IMR-90 (cell line): Measurements from ENCODE around the gene DOCK6. TPM values are rescaled to one million over a fixed set of nuclear protein-coding genes. Genes with fewer than 3 reads are reported as not detected.
A peak's percentile ranks its signal among the peaks of the same experiment; 100 is the strongest.

Experiments used
- ATAC-seq: fragments of 200-7000 bp; cut with Tn5 transposase; 2 replicates; pipeline ENCODE4 v1.9.1; 2020; ENCODE audit warnings: low read depth, mild to moderate bottlenecking, moderate library complexity
- BruUV-seq: library from RNA; stranded (reverse); fragments of 400-500 nt; replicated peaks from 2 replicates; lab custom pipeline; 2021; lab: Mats Ljungman, UMichigan
- CTCF ChIA-PET: fragments of 300-600 bp; formaldehyde crosslinking; extraction: SDS; loops from one replicate; lab custom pipeline; 2021; ENCODE audit warnings: antibody characterized with exemption; lab: Yijun Ruan, JAX
- POLR2A ChIA-PET: fragments of 300-600 bp; sonication (Branson Sonifier 250); formaldehyde crosslinking; loops from one replicate; lab custom pipeline; 2022; ENCODE audit warnings: antibody characterized with exemption; ENCODE audit not compliant: unreplicated experiment; lab: Charles Lee
- DNase-seq: peaks from one replicate; pipeline ENCODE4 v3.0.0; 2013
- H2AFZ ChIP-seq: replicated peaks from 2 replicates; pipeline ENCODE3; 2013; ENCODE audit warnings: low read length, mild to moderate bottlenecking; ENCODE audit not compliant: poor library complexity
- H2AK5ac ChIP-seq: 2 replicates; pipeline ENCODE4 v1.6.1; 2013; ENCODE audit warnings: low read depth, low read length, inconsistent platforms
- H2AK9ac ChIP-seq: replicated peaks from 2 replicates; pipeline ENCODE3; 2013; ENCODE audit warnings: mild to moderate bottlenecking, low read depth, low read length, moderate library complexity; ENCODE audit not compliant: poor library complexity
- H2BK120ac ChIP-seq: 2 replicates; pipeline ENCODE4 v1.6.1; 2013; ENCODE audit warnings: low read depth, low read length, inconsistent platforms
- H2BK15ac ChIP-seq: 3 replicates; pipeline ENCODE4 v1.6.1; 2013; ENCODE audit warnings: low read depth, low read length, inconsistent platforms
- H2BK20ac ChIP-seq: 2 replicates; pipeline ENCODE4 v1.6.1; 2013; ENCODE audit warnings: low read depth, mild to moderate bottlenecking, inconsistent platforms, low read length, moderate library complexity
- H2BK5ac ChIP-seq: 2 replicates; pipeline ENCODE4 v1.6.1; 2013; ENCODE audit warnings: mild to moderate bottlenecking, low read depth, low read length, inconsistent platforms; ENCODE audit not compliant: poor library complexity, severe bottlenecking
- H3K14ac ChIP-seq: replicated peaks from 2 replicates; pipeline ENCODE4 v1.6.1; 2013; ENCODE audit warnings: low read depth, low read length, inconsistent platforms
- H3K18ac ChIP-seq: 2 replicates; pipeline ENCODE4 v1.6.1; 2013; ENCODE audit warnings: low read depth, low read length, control low read depth
- H3K23ac ChIP-seq: 2 replicates; pipeline ENCODE4 v1.6.1; 2013; ENCODE audit warnings: low read depth, low read length, inconsistent platforms
- H3K27ac ChIP-seq: 2 replicates; pipeline ENCODE4 v1.5.1; 2013; ENCODE audit warnings: mild to moderate bottlenecking, control low read depth, low read length; ENCODE audit not compliant: insufficient read depth
- H3K27me3 ChIP-seq: 2 replicates; pipeline ENCODE4 v1.6.1; 2013; ENCODE audit warnings: low read length; ENCODE audit not compliant: control insufficient read depth, insufficient read depth
- H3K36me3 ChIP-seq: 2 replicates; pipeline ENCODE4 v1.6.1; 2013; ENCODE audit warnings: low read length, mixed read lengths; ENCODE audit not compliant: control insufficient read depth, insufficient read depth
- H3K4ac ChIP-seq: 2 replicates; pipeline ENCODE4 v1.6.1; 2013; ENCODE audit warnings: low read depth, low read length, inconsistent platforms
- H3K4me1 ChIP-seq: 2 replicates; pipeline ENCODE4 v1.6.1; 2013; ENCODE audit warnings: low read length, mixed read lengths; ENCODE audit not compliant: control insufficient read depth, insufficient read depth
- H3K4me2 ChIP-seq: 2 replicates; pipeline ENCODE4 v1.6.1; 2013; ENCODE audit warnings: low read depth, mild to moderate bottlenecking, control low read depth, low read length, moderate library complexity
- H3K4me3 ChIP-seq: 2 replicates; pipeline ENCODE4 v1.5.1; 2013; ENCODE audit warnings: low read depth, mild to moderate bottlenecking, control low read depth, low read length, moderate library complexity; ENCODE audit not compliant: insufficient read depth
- H3K56ac ChIP-seq: 2 replicates; pipeline ENCODE4 v1.6.1; 2013; ENCODE audit warnings: low read length, inconsistent platforms; ENCODE audit not compliant: insufficient read depth; ENCODE audit errors: extremely low read depth
- H3K79me1 ChIP-seq, 2 experiments: 2 replicates each; pipeline ENCODE4 v1.6.1; 2013; ENCODE audit warnings: low read length in 2 of 2, inconsistent platforms in 1 of 2, low read depth in 1 of 2
- H3K9ac ChIP-seq: 2 replicates; pipeline ENCODE4 v1.6.1; 2013; ENCODE audit warnings: low read depth, low read length, control low read depth
- H3K9me1 ChIP-seq: 2 replicates; pipeline ENCODE4 v1.6.1; 2013; ENCODE audit warnings: low read length, inconsistent platforms; ENCODE audit not compliant: insufficient read depth
- H3K9me3 ChIP-seq: 2 replicates; pipeline ENCODE4 v1.6.1; 2013; ENCODE audit warnings: low read length; ENCODE audit not compliant: control insufficient read depth, insufficient read depth
- H4K20me1 ChIP-seq: 2 replicates; pipeline ENCODE4 v1.6.1; 2013; ENCODE audit warnings: low read length, inconsistent platforms; ENCODE audit not compliant: insufficient read depth
- H4K5ac ChIP-seq: 2 replicates; pipeline ENCODE4 v1.6.1; 2013; ENCODE audit warnings: mild to moderate bottlenecking, low read depth, low read length, control low read depth
- H4K8ac ChIP-seq, 2 experiments: 2 replicates each; pipeline ENCODE4 v1.6.1; 2013; ENCODE audit warnings: low read depth in 2 of 2, low read length in 2 of 2, control low read depth in 1 of 2, inconsistent platforms in 1 of 2
- H4K91ac ChIP-seq: 2 replicates; pipeline ENCODE4 v1.6.1; 2013; ENCODE audit warnings: low read depth, low read length, inconsistent platforms; ENCODE audit not compliant: insufficient read depth
- CEBPB ChIP-seq: IDR thresholded peaks from 2 replicates; pipeline ENCODE4 v1.6.1; 2012; ENCODE audit warnings: low read depth, low read length, improper control_type of control experiment
- CHD1 ChIP-seq: IDR thresholded peaks from 2 replicates; pipeline ENCODE4 v1.6.1; 2012; ENCODE audit warnings: low read depth, low read length, improper control_type of control experiment
- FOS ChIP-seq: fragments of 150-350 bp; IDR thresholded peaks from 2 replicates; pipeline ENCODE4 v1.6.1; 2016; ENCODE audit warnings: low read depth, low read length
- MAFK ChIP-seq: IDR thresholded peaks from 2 replicates; pipeline ENCODE4 v1.6.1; 2012; ENCODE audit warnings: low read depth, low read length, improper control_type of control experiment
- MAZ ChIP-seq: IDR thresholded peaks from 2 replicates; pipeline ENCODE4 v1.6.1; 2012; ENCODE audit warnings: low read depth, mild to moderate bottlenecking, low read length, improper control_type of control experiment, moderate library complexity, borderline replicate concordance
- MXI1 ChIP-seq: IDR thresholded peaks from 2 replicates; pipeline ENCODE4 v1.6.1; 2012; ENCODE audit warnings: low read depth, mild to moderate bottlenecking, low read length, moderate library complexity, borderline replicate concordance
- NFE2L2 ChIP-seq: fragments of 150-350 bp; IDR thresholded peaks from 2 replicates; pipeline ENCODE4 v1.6.1; 2016; ENCODE audit warnings: low read depth, mild to moderate bottlenecking, low read length
- POLR2A ChIP-seq: IDR thresholded peaks from 2 replicates; pipeline ENCODE4 v1.6.1; 2012; ENCODE audit warnings: mild to moderate bottlenecking, low read depth, low read length
- RAD21 ChIP-seq: IDR thresholded peaks from 2 replicates; pipeline ENCODE4 v1.6.1; 2012; ENCODE audit warnings: low read length, improper control_type of control experiment
- RCOR1 ChIP-seq: IDR thresholded peaks from 2 replicates; pipeline ENCODE4 v1.6.1; 2012; ENCODE audit warnings: mild to moderate bottlenecking, low read length, improper control_type of control experiment; ENCODE audit not compliant: insufficient replicate concordance
- RFX5 ChIP-seq: IDR thresholded peaks from 2 replicates; pipeline ENCODE4 v1.8.0; 2012; ENCODE audit warnings: low read depth, mild to moderate bottlenecking, low read length, moderate library complexity
- SMC3 ChIP-seq: fragments of 150-350 bp; IDR thresholded peaks from 2 replicates; pipeline ENCODE4 v1.6.1; 2016; ENCODE audit warnings: low read depth, mild to moderate bottlenecking, antibody characterized with exemption, low read length, moderate library complexity
- whole genome bisulfite sequencing, 2 experiments: methylation state at CpG; one replicate each; pipeline versions ENCODE4 v1.1.5 to v1.1.7; 2013; ENCODE audit warnings: missing lambda C conversion rate in 2 of 2; ENCODE audit not compliant: insufficient read length in 1 of 2; ENCODE audit errors: extremely low coverage in 2 of 2; 5-methylcytosine and 5-hydroxymethylcytosine counted together
- dilution Hi-C: fragments of 300-500 bp; cut with HindIII; formaldehyde crosslinking; loops from one replicate; pipeline ENCODE4 v1.14.3; 2018; ENCODE audit warnings: low sequenced_read_pairs; ENCODE audit not compliant: unreplicated experiment
- in situ Hi-C: fragments of 300-500 bp; cut with MboI; formaldehyde crosslinking; loops from 3 replicates; pipeline ENCODE4 v1.14.3; 2019; ENCODE audit warnings: low sequenced_read_pairs, inconsistent platforms, mixed read lengths
- intact Hi-C: fragments of 100-400 bp; cut with micrococcal nuclease; formaldehyde crosslinking; loops from 2 replicates; pipeline ENCODE4 v1.10.0; 2022
- polyA plus RNA-seq, 3 experiments: library from polyadenylated mRNA; depleted of rRNA; stranded (reverse); fragments of >200 nt; gene quantifications; 2 replicates each; pipeline ENCODE4 v1.2.3, GENCODE V29; 2012; ENCODE audit warnings: low replicate concordance in 1 of 3
- total RNA-seq: library from RNA; depleted of rRNA; stranded (reverse); fragments of >200 nt; gene quantifications from 2 replicates; pipeline ENCODE4 v1.2.3, GENCODE V29; 2012
- TF ChIP-seq, protein P1 (sequence below): conservative IDR thresholded peaks from 2 replicates; pipeline ENCODE4 v1.5.1; 2012; ENCODE audit warnings: mild to moderate bottlenecking, low read depth, low read length, improper control_type of control experiment
- TF ChIP-seq, protein P2 (sequence below): fragments of 150-350 bp; IDR thresholded peaks from 2 replicates; pipeline ENCODE4 v1.6.1; 2016; ENCODE audit warnings: low read depth, mild to moderate bottlenecking, low read length, moderate library complexity, borderline replicate concordance
- TF ChIP-seq, protein P3 (sequence below): fragments of 150-350 bp; IDR thresholded peaks from 2 replicates; pipeline ENCODE4 v1.6.1; 2017; ENCODE audit warnings: mild to moderate bottlenecking, antibody characterized with exemption, low read length, low read depth

Gene DOCK6
- total and polyA plus RNA-seq, 2 of the 4 experiments (the other 2 are of a cell fraction): 5.0 to 18.4 TPM

DNA sequence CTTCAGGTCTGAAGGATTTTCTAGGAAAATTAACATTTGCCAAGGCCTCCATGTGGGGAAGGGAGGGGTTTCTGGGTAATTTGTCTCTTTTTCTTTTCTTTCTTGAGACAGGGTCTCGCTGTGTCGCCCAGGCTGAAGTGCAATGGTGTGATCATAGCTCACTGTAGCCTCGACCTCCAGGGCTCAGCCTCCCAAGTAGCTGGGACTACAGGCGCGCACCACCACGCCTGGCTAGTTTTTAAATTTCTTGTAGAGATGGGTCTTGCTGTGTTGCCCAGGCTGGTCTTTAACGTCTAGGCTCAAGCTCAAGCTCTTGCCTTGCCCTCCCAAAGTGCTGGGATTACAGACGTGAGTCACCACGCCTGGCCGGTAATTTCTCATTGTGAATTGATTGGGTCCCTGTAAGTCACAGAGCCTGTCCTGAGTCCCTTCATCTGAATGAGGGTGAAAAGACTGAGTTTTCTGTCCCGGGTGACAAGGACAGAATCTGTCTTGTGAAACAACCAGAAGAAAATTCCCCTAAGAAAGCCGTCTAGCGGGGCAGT lies 96.8 kb downstream of the DOCK6 start:
- peak overlapping the region; percentile 58; the same call in 1 of the 2 replicates for H3K14ac ChIP-seq
- H2BK15ac ChIP-seq: peak overlapping the region; percentile 63; the same call in 1 of the 3 replicates
- peak overlapping the region in 1 of 2 experiments; percentile 37; a peak in 3 of 4 replicates for H4K8ac ChIP-seq
- no peak overlapping the region for H3K4me2 ChIP-seq
- peaks cover 9% of the 10 kb centered on the region for H3K4me1 ChIP-seq
- H4K5ac ChIP-seq: peak overlapping the region; percentile 19; the same call in 1 of the 2 replicates
- H3K79me1 ChIP-seq: peaks cover 17 to 50% of the 10 kb centered on the region in 2 experiments; a peak in 3 of 4 replicates
- H2BK20ac ChIP-seq: no peak overlapping the region
- intact Hi-C loops (no loop called here), in situ Hi-C loops (no loop called here), dilution Hi-C loops (no loop called here)
- ChIA-PET CTCF (no interaction called here), POLR2A (no interaction called here)
- no peaks in the 10 kb centered on the region for H4K20me1 ChIP-seq
- peaks cover 52% of the 10 kb centered on the region for H3K36me3 ChIP-seq
- H3K23ac ChIP-seq: peak overlapping the region; percentile 58; the same call in 1 of the 2 replicates
- no peak for ATAC-seq
- no peak for DNase-seq
- H2BK120ac ChIP-seq: 0 out of 2 replicates have a peak overlapping the region, but pooled peaks have one; percentile 28
- H3K9me3 ChIP-seq: no peaks in the 10 kb centered on the region; the same call in 1 of the 2 replicates
- peak overlapping the region; percentile 52 for H3K4ac ChIP-seq
- peak overlapping the region; percentile 79 for H2AK9ac ChIP-seq
- BruUV-seq: TSS peak; percentile 82
- 64% methylated on average over 3 of the region's 13 CpGs; no CpG with 5 or more reads in 1 of the 2 experiments for WGBS, 2 experiments
- peak overlapping the region; percentile 41; the same call in 1 of the 2 replicates for H4K91ac ChIP-seq
- no peak overlapping the region for H3K56ac ChIP-seq
- H2AFZ ChIP-seq: peak overlapping the region; percentile 9
- peak overlapping the region; percentile 64; the same call in 1 of the 2 replicates for H3K27ac ChIP-seq
- H2BK5ac ChIP-seq: peak overlapping the region; percentile 5
- H3K18ac ChIP-seq: no peak overlapping the region; the same call in 1 of the 2 replicates
- no peak overlapping the region for H3K4me3 ChIP-seq
- no peaks in the 10 kb centered on the region for H3K27me3 ChIP-seq
- no peak overlapping the region for H3K9ac ChIP-seq
- peak overlapping the region; percentile 81; the same call in 1 of the 2 replicates for H2AK5ac ChIP-seq
- H3K9me1 ChIP-seq: peaks cover 13% of the 10 kb centered on the region
- no peak for TF ChIP-seq FOS
- TF ChIP-seq CEBPB: no peak
- no peak for TF ChIP-seq CHD1
- TF ChIP-seq SMC3: no peak
- no peak for TF ChIP-seq MXI1
- TF ChIP-seq, protein P1, sequence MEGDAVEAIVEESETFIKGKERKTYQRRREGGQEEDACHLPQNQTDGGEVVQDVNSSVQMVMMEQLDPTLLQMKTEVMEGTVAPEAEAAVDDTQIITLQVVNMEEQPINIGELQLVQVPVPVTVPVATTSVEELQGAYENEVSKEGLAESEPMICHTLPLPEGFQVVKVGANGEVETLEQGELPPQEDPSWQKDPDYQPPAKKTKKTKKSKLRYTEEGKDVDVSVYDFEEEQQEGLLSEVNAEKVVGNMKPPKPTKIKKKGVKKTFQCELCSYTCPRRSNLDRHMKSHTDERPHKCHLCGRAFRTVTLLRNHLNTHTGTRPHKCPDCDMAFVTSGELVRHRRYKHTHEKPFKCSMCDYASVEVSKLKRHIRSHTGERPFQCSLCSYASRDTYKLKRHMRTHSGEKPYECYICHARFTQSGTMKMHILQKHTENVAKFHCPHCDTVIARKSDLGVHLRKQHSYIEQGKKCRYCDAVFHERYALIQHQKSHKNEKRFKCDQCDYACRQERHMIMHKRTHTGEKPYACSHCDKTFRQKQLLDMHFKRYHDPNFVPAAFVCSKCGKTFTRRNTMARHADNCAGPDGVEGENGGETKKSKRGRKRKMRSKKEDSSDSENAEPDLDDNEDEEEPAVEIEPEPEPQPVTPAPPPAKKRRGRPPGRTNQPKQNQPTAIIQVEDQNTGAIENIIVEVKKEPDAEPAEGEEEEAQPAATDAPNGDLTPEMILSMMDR: no peak
- TF ChIP-seq, protein P2, sequence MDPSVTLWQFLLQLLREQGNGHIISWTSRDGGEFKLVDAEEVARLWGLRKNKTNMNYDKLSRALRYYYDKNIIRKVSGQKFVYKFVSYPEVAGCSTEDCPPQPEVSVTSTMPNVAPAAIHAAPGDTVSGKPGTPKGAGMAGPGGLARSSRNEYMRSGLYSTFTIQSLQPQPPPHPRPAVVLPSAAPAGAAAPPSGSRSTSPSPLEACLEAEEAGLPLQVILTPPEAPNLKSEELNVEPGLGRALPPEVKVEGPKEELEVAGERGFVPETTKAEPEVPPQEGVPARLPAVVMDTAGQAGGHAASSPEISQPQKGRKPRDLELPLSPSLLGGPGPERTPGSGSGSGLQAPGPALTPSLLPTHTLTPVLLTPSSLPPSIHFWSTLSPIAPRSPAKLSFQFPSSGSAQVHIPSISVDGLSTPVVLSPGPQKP: no peak
- TF ChIP-seq, protein P3, sequence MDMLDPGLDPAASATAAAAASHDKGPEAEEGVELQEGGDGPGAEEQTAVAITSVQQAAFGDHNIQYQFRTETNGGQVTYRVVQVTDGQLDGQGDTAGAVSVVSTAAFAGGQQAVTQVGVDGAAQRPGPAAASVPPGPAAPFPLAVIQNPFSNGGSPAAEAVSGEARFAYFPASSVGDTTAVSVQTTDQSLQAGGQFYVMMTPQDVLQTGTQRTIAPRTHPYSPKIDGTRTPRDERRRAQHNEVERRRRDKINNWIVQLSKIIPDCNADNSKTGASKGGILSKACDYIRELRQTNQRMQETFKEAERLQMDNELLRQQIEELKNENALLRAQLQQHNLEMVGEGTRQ: no peak
- no peak for TF ChIP-seq RCOR1
- TF ChIP-seq RFX5: no peak
- no peak for TF ChIP-seq POLR2A
- no peak for TF ChIP-seq MAFK
- TF ChIP-seq RAD21: no peak
- TF ChIP-seq NFE2L2: no peak
- no peak for TF ChIP-seq MAZ
